ELF-1 (cell line): Measurements from ENCODE around the gene CDH26.
A peak's percentile ranks its signal among the peaks of the same experiment; 100 is the strongest.
"Not testable (repeated sequence)": the region's sequence is repeated elsewhere in the genome, so short reads cannot be mapped to it uniquely, and the experiment has no call there.

Experiments used
- DNase-seq: peaks from one replicate; pipeline ENCODE4 v3.0.0-alpha.2; 2016; ENCODE audit warnings: low read depth, low spot score

Gene CDH26

DNA sequence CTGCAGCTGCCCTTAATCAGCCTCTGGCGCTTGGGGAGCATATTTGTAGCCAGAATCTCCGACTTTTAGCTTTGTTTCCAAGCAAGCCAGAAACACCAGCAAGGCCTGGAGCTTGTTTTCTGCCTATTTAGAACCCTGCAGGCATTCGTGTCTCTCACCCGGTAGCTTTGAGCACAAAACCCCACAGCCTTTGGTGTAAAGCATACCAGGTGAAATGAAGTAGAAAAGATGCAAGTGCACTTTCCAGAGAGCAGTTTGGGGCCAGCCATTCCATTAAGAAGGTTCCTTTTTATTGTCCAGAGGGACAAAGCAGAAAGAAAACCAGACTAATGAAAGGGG lies 17.3 kb upstream of the CDH26 start:
- no peak for DNase-seq

DNA sequence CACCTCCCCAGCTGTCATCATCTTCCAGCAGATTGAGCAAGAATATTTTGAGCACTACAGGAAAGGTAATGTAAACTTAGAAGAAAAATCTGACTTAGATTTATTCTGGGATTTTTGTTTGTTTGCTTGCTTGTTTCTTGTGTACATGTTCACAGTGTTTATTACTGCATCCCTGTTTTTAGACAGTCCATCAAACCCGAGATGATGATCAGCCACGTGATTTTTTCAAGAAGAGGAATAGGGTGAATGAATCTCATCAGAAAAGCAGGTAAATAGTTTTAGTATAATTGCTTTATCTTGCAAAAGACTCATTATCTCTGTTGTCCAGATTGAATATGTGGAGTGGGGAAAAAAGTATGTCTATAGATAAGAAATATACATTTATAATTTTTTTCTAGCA lies 16.0 kb upstream of the CDH26 start:
- no peak for DNase-seq

DNA sequence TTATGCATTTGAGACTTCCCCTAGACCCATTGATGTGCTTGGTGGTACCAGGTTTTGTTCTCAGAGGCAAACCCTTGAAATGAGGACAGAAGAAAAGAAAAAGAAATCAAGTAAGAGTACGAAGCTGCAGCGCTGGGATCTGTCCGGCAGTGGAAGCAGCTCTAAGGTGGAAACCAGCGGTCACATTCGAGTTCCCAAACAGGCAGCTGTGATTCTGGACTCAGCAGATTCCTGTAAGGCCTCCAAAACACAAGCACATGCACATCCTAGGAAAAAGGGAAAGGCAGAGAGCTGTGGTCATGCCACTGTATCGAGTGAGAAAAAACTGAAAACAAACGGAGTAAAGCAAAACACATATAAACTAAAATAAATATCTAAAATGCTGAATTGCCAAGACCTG lies 13.5 kb upstream of the CDH26 start:
- no peak for DNase-seq

- DNase-seq, result no peak
Observed at GRCh38 chr20:59945175-59945574, 13.0 kb upstream of the CDH26 start.

GRCh38 chr20:59945731-59946130 lies 12.5 kb upstream of the CDH26 start:
- DNase-seq, result no peak

DNA sequence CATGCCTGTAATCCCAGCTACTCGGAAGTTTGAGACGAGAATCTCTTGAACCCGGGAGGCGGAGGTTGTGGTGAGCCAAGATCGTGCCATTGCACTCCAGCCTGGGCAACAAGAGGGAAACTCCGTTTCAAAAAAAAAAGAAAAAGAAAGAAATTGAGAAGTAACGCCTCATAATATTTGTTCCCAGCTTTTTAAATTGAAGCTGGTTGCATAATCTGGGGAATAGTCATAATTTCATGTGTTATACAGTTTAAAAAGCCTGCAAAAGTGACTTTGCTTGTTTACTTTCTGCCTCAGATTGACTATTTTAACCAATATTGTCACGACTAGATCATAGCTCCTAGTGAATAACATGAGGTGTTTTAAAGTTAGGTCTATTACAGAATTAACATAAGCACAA lies 10.8 kb upstream of the CDH26 start:
- no peak for DNase-seq

DNA sequence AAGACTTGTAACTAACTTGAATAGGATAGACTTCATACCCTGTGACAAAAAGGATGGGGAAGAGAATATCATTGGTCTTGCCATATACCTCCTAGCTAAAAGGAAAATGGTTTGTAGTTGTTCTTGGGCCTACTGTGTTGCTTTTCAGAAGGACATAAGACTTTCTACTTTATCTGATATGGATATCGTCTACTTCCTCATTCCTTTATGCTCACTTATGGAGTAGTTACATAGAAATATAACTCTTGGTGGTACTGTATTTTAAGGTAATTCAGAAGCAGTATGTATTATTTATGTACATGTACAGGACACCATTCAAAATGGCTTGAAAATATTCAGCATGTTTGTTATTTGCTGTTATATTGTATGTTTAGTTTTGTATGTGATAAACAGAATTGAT lies 10.0 kb upstream of the CDH26 start:
- no peak for DNase-seq

GRCh38 chr20:59948828-59949720 lies 9.1 kb upstream of the CDH26 start:
- DNase-seq, result peak; percentile 27

- no peak for DNase-seq
Observed at GRCh38 chr20:59949911-59950310, 8.3 kb upstream of the CDH26 start.

DNA sequence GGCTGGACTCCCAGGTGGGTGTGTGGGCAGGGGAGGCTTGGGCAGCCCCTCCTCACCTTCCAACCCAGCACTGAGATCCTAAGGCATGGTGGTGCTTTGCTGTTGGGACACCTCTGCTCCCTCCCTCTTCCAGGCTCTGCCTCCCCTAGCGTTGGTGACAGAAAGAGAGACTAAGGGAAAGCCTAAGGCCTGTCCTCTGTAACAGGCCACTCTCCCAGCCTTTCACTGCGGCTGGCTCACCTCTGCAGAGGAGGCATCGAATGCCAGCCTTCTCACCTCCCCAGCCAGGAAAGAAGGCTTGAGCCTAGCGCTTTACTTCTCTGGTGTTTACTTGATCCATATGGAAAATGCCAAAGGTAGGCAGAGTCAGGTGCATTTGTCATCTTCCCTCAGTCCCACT lies 3.5 kb upstream of the CDH26 start:
- no peak for DNase-seq

DNA sequence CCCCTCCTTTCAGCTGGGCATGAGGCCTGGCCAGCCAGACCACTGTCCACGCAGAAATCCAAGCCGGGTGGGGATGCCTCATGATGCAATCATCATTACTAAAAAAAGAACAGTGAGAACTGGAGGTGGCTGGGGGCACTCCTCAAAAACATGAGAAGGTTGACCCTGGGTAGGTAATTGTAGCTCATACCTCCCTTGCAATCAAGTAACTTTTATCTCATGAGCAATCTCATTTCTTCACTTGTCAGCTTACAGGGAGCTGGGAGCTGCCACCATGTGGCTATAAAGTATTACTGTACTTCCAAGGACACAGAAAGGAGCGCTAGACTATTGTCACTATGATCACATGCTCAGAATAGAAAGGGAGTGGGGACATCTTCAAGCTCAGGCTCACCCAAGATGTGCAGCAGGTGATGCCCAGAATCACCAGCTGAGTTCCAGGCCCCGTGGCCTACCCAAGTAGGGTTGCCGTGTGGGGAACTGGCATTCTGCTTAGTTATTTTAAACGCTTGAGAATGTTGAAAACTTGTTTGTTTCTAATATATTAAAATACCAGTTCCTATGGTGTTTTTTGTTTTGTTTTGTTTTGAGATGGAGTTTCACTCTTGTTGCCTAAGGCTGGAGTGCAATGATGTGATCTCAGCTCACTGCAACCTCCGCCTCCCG lies 3.0 kb upstream of the CDH26 start:
- DNase-seq, result no peak

GRCh38 chr20:59957568-59957967 lies 655 bp upstream of the CDH26 start:
- not testable (repeated sequence) for DNase-seq

GRCh38 chr20:59958626-59959025 lies 403 bp downstream of the CDH26 start:
- no peak for DNase-seq

- DNase-seq, result no peak
Observed at GRCh38 chr20:59961423-59961822, 3.2 kb downstream of the CDH26 start.

- DNase-seq, result no peak
Observed at GRCh38 chr20:59962155-59962554, 3.9 kb downstream of the CDH26 start.

- DNase-seq, result no peak
Observed at GRCh38 chr20:59966428-59966827, 8.2 kb downstream of the CDH26 start.

DNA sequence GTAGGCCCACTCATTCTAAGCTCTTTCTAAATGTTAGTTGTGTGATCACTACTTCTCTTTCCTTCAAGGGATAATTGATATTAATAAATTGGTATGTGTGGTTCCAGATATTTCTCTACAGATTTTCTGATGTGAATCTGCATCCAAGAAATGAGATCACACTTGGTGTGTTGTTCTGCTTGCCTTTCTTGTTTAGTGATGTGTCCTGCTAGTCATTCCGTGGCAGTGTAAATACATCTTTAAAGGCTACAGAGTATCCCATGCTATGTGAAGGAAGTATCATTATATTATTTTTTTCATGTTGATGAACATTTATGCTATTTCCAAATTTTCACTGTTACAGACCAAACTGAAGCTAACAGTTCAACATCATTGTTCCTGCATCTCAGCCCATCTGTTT lies 13.2 kb downstream of the CDH26 start:
- no peak for DNase-seq

- no peak for DNase-seq
Observed at GRCh38 chr20:59972037-59972801, 14.0 kb downstream of the CDH26 start.

DNA sequence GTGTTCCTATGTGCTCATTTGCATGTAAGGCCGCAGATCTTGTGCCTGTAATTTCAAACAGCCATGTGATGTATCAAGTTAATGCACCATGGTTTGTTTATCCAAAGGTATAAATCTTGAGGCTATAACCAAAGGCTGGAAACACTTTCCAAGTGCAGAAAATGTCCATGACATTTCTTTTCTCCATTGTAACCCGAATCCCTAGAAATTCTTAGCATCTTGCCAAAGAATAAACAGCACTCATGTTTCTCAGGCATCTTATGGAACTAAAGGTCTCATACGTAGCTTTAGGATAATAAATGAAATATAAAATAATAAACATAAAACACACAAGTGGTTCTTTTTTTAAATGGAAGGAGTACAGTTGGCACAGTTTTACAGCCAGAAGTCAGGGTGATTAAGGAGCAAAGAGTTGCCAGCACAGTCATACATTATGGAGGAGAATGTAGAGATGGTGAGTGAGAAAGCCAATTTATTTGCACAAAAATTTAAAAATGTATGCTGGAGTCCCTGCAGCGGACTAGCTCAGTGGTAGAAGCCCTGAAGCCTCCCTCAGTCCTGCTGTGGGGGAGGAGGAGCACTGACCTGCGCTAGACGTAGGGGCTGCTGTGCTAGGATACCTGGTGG lies 18.0 kb downstream of the CDH26 start:
- no peak for DNase-seq

- no peak for DNase-seq
Observed at GRCh38 chr20:59977086-59977485, 18.9 kb downstream of the CDH26 start.

- no peak for DNase-seq
Observed at GRCh38 chr20:59983076-59983475, 24.9 kb downstream of the CDH26 start.

DNA sequence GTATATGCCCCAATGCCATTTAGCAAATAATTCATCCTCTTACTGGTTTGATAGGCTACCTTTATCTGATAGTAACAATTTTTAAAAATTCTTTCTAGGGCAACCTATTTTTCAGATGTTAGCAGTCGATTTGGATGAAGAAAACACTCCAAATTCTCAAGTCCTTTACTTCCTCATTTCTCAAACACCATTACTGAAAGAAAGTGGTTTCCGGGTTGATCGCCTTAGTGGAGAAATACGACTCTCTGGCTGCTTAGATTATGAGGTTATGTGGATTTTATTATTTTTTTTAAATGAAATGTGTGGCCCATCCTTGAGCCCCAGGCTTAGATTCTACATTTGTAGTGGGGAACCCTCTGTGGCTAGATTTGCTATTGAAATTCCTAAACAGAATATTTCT lies 26.3 kb downstream of the CDH26 start:
- DNase-seq, result no peak
